NCI-H748 treated with DMSO at 0.1 percent for 48 hours (cell line): Measurements from ENCODE around the gene BAAT.
"Not testable (repeated sequence)": the region's sequence is repeated elsewhere in the genome, so short reads cannot be mapped to it uniquely, and the experiment has no call there.

Experiments
- DNase-seq: peaks from one replicate; lab custom pipeline; 2025; lab: John Stamatoyannopoulos, UW

Gene BAAT

DNA sequence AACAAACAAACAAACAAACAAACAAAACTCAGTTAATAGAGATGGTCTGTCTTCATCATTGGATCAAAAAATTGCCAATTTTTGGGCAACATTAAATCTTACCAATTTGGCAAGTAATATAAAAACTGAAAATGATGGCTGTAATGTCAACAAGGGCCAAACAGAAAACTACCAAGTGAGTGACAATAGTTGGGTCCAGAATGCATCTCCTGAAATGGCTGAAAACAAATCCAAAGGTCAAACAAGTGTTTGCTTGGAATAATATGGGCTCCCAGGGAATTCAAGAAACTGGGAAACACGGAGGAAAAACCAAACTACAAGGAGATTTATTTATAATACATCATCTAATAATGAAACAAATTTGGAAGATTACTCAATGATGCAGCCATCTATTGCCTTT lies 25.1 kb downstream of the BAAT start:
- DNase-seq = no peak

DNA sequence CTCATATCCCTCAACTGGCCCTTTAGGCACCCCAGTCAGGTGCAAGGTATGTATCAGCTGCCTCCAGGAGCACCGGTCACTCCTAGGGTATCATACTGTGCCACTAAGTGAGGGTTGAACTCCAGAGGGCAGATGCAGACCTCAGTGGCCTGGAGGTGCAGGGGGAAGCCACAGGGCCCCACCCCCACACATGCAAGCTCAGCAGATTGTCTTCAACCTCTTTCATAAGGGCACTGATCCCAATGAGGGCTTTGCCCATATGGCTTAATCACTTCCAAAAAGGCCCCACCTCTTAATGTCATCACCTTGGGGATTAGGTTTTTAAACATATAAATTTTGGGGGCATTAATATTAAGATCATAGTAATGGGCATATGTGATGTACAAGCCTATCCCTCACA lies 28.2 kb downstream of the BAAT start:
- DNase-seq = no peak

DNA sequence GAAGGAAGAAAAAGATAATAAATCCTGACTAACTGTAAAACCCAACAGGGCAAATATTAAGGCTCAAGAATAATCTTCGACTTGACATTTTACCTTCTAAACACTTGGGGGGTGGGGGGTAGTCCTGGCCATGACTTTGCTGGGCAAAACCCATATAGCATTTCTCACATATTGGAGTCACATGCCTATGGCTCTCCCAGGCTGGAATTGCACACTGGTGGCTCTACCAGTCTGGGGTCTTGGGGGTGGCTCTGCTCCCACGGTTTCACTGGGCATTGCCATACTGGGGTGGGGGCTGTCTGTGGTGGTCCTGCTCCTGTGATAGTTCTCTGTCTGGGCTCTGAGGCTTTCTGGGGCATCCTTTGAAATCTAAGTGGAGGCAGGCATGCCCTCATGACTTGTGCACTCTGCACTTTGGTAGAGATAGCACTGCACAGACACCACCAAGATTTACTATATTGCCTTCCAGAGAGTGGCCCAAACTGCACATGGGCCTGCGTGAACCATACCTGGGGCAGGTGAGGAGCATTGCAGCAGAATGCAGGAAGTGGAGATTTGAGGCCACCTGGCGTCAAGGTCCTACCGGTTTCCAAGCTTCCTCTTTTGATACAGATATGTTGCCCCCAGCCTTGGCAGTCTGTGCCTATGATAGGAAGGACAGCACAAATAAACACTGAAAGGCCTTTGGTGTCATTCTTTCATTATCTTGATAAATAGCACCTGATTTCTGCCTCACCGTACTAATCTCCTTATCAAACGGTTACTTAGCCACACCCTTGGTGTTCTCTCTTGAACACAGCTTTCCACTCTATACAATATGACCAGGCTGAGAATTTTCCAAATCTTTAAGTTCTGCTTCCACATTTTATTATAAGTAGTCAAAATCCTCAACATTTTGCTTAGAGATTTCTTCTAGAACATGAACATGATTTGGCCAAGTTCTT lies 29.8 kb downstream of the BAAT start:
- DNase-seq = no peak

DNA sequence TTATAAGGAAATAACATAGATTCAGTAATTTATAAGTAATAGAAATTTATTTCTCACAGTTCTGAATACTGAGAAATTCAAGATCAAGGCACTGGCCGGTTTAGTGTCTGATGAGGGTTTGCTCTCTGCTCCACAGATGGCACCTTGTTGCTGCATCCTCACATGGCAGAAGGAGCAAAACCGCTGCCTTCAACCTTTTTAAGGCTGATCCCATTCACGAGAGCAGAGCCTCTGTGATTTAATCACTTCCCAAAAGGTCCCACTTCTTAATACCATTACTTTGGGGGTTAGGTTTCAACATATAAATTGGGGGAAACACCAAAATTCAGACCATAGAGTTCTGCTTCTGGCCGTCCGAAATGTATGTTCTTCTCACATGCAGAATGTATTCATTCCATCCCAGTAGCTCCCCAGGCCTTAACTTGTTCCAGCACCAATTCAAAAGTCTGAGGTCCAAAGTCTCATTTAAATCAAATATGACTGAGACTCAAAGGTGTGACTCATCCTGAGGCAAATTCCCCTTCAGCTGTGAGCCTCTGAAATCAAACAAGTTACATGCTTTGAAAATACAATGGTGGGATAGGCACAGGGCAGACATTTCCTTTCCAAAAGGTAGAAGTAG lies 30.6 kb downstream of the BAAT start:
- no peak for DNase-seq

DNA sequence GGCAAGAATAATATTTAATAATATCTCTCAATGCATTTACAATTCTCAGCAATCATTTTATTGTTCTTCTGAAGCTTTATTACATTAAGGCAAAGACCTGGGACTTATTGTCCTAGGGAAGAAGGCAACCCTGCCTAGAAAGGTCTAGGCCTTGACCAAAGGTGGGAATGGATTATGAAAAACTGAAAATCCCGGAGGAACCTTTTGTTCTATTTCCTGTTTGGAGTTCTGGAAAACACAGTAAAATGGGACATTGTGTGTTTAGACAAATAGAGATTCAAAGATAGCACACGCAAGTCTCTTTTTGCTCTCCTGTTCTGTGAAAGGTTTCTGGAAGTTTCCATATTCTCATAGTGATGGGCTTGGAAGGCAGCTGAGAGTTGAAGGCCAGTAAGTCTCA lies 31.1 kb downstream of the BAAT start:
- DNase-seq = no peak

DNA sequence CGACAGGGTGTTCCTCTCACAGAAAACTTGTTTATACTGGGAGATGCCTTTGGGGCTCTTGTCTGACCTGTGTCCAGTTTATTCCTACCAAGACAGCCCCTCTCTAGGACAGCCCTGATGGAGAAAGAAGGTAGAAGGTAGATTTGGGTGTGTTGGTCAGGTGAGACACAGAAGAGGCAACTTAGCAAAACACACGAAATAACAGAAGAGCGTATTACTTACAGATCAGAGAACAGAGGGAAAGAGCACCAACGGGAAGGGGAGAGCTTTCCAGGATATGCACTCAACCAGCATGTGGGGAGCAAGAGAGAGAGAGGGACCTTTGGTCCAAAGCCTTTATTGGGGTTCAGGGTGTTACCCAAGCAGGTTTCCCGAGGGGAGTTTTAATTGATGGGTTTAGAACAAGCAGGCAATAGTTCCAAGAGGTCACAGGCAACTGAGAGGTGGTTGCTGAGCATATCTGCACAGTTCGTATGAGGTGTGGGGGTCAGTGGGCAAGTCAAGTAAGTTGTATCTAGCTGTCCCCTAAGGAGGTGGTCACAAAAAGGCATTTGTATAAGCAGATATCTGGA lies 31.8 kb downstream of the BAAT start:
- no peak for DNase-seq

DNA sequence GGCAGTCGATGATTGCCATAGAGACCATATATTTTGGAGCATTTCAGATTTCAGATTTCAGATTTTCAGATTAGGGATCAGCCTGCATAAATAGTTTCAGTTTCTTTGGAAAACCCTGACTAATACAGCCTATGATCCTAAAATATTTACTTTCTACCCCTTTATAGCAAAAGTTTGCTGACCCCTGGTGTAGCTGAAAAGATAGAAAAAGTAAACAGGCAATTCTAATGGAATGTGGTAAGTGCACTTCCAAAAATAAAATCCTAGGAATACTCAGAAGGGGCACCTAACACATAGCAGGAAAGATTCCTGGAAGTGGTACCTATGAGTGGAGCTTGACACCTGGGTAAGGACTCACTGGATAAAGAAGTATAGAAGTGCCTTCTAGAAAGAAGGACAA lies 34.5 kb downstream of the BAAT start:
- DNase-seq = no peak

DNA sequence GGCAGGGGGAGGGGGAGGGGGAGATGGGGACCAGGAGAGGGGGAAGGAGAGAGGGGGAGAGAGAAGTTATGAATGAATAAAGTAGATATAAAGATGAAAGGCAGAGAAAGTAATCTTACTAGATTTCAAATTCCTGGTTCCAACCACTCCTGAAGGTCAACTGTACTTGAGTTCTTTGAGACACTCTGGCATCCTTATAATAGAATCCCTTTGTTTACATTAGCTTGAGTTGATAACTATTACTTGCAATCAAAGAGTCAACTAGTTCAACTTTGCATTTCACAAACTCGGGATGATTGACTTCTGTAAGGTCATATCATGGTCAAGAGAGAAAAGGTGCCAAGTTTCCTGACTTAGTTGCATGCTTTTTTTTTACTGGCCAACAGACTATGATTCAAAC lies 42.2 kb downstream of the BAAT start:
- no peak for DNase-seq

DNA sequence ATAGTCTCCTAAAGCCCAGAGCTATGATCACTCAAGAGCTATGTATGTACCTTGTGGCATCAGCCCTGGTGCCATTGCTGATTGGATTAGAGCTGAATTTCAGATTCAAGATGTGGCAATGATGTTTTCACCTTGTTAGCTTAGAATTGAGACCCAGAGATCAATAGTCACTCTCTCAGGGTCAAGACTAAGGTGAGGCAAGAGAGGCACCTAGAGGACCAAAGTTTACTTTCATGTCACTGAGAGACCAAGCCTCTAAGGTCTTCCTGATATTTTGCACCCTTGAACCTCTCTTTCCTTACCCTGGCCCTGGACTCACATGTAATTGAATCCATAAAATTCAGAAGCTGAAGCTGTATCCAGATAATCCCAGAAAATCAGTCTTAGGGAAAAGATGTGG lies 42.8 kb downstream of the BAAT start:
- no peak for DNase-seq

DNA sequence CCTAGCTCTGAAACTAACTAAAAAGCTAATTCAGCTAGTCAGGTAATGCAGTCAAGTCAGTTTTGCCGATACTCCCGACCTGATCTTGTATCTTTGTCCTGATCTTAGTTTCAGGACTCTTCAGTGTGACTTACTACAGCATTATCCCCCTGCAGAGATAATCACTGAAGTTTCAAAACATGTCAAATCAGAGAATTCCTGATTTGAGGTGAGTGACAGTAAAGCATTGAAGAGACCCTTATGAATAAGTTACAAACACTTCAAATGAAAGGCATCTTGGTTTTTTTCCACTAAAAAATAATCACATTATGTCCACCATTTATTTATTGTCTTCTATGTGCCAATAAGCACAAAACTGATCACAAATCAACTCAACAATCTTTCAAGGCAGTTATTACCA lies 47.6 kb downstream of the BAAT start:
- DNase-seq = no peak

DNA sequence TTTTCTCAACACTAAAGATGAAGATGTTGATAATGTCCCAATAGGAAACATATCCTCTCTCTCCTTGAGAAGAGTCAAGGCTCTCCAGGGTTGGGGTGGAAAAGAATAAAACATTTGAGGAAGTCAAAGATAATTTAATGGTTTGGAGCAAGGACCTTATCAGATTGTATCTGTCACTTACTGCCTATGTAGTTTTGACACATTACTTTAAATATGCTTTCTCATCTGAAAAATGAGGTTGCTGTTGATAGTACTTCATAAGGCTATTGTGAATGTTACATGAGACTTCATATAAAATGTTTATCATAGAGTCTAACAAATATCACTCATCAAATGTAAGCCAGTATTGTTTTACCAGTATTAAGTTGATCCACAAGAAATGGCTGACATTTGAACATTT lies 48.7 kb downstream of the BAAT start:
- no peak for DNase-seq

DNA sequence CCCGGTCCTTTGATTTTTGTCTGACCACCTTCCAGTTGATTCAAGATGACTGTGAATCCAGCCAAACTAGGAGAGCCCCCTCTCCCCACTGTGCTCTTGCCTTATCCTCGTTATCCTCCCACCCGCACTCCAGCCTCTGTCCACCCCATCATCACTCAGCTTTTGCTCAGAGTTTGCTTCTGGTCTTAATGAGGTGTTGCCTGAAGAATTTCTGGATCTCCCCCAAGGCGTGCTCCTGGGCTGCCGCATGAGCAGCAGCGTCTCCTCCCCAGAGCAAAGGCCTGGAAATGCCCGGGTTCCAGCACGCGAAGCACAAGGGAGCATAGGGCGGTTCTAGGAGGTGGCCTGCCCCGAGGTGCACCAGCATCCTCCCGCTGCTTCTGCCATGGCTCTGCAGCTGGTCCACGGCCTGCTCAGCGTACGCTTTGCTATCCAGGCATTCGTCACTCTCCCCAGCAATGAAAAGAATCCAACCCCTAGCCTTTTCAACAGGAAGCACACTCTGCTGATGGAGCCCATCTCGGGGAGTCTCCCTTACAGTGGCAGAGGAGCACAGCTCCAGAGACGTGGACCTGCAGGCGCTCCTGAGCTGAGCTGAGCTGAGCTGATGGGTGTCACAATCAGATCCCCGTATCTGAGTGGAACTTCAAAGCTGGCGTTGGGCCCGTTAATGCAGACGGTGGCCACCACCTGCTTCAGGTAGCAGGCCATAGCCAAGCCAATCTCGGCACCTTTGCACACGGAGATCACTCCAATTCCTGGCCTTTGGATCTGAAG lies 50.7 kb downstream of the BAAT start:
- no peak for DNase-seq

DNA sequence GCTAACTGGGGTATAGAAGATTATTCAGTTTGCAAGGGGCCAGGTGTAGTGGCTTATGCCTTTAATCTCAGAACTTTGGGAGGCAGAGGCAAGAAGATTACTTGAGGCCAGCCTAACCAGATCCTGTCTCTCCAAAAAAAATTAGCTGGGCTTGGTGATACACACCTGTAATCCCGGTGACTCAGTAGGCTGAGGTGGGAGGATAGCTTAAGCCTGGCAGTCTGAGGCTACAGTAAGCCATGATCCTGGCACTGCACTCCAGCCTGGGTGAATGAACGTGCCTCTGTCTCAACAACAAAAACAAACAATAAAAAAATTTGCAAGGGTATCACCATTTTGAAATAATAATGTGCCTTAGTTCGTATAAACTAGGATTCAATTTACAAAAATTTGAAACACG lies 51.3 kb downstream of the BAAT start:
- DNase-seq = no peak

DNA sequence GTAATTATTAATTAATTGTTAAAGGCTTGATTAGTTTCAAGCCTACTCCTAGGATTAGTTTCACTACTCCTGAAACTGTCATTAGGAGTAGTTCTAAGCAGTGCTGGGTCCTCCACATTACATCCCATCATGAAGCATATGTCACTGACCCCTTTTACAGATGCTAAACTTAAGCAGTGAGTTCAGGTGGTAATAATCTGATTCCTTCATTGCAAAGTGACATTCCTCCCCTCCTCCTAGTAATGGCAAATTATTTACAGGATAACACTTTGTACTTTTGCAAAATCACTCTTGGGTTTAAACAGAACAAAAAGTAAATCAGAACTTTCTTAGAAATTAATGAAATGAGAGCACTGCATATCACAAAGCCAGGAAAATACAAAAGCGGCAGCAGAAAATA lies 52.4 kb downstream of the BAAT start:
- DNase-seq = no peak

DNA sequence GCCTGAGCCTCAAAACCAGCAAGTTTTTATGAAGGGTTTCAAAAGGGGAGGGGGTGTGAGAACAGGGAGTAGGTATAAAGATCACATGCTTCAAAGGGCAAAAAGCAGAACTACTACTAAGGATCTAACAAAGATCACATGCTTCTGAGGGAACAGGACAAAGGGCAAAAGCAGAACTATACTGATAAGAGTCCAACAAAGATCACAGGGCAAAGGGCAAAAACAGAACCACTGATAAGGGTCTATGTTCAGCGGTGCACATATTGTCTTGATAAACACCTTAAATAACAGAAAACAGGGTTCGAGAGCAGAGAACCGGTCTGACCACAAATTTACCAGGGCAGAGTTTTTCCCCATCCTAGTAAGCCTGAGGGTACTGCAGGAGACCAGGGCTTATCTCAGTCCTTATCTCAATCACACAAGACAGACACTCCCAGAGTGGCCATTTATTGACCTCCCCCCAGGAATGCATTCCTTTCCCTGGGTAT lies 57.3 kb downstream of the BAAT start:
- not testable (repeated sequence) for DNase-seq

DNA sequence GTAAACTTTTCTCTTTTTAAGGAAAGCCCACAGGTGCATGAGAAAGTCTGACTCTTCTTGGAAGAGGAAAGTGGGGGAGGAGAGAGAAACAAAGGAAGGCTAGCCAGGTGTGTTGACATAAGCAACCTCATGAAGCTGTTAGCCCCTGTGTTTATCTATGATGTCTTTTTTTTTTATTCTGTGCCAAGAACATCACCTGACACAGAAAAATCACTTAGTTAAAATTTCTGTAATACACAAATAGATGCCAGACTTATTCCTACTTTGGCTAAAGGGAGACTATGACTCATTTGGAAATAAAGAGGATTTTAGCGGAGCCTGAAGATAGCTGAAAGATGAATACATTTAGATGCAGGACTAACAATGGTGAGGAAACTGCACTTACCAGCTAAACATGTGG lies 58.3 kb downstream of the BAAT start:
- DNase-seq = peak; percentile 84

DNA sequence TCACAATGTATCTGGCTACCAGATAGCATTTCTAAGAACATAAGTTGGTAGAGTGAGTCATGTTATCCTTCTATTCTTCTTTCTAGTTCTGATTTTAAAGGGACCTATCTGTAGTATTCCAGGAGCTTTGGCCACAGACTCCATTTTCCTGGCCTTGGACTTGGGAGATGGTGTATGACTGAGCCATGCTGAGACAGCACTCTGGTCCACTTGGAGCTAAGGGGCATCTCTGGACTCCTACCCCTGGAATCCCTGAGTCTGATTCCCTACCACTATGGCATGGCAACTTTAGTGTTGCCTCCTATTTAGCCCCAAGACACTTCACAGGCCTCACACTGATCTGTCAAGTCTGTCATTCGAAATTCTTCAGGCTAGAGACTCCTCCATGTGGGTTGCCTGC lies 58.8 kb downstream of the BAAT start:
- DNase-seq = no peak

DNA sequence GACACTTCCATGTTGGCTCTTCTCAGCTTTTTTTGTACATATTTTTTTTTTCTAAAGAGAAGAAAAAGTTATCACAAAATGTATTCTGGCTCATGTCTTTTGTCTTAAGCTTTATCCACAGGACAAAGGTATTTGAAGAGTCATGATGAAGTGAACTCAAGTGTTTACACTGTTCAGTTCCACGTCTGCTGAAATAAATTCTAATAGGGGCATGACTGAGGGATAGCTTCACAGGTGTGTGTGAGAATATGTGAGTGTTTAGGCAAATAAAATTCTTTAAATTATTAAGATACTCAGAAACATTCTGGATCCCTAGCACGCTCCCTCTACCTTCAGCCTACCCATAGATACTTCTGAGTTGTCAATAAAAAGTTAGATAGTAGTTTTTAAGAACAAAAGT lies 59.8 kb downstream of the BAAT start:
- no peak for DNase-seq

DNA sequence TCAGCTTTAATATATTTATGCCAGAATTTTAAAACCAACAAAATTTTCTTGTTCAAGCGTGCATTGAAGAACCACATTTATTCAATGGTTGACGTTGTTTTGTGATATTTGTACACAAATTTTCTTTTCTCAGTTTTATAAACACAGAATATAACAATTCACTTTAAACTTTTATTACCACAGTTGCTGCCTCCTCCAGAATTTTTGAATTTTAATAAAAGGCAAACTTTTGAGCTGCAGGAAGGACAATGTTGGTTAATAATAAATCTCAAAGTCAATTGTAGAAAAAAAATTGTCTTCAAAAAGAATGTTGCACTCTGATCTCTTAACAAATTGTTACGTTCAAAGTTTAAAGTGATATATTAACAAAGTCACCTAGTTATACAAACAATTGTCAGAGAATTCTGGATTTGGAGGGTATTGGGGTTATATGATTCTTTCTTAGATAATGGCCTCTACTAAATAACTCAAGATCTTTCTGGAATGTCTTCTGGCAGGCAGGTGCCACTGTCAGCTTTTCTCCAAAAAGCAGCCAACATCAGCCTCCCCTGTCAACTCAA lies 60.5 kb downstream of the BAAT start:
- no peak for DNase-seq

DNA sequence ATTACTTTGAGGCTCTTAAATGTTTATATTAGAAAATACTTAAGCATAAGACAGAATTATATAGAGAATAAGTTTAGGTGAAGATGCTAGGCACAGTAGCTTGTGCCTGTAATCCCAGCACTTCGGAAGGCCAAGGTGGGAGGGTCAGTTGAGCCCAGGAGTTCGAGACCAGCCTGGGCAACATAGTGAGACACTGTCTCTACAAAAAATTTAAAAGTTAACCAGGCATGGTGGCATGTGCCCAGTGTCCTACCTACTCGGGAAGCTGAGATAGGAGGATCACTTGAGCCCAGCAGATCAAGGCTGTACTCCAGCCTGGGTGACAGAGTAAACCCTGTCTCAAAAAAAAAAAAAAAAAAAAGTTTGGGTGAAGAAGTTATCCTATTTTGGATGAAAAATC lies 61.7 kb downstream of the BAAT start:
- DNase-seq = no peak

DNA sequence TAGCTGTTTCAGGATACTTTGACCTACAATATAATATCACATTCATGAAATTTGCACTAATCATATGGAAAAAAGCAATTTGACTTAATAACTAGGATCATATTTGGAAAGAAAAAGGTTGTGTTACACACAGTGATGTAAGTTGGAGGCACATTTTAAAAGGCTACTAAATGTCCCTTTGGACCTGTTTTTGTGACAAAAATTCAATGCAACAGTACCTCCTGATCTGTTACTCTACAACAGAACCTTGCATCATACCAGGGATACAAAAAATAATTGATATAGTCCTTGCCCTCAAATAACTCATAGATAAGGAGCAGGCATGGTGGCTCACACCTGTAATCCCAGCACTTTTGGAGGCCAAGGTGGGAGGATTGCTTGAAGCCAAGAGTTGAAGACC lies 67.1 kb downstream of the BAAT start:
- DNase-seq = no peak

DNA sequence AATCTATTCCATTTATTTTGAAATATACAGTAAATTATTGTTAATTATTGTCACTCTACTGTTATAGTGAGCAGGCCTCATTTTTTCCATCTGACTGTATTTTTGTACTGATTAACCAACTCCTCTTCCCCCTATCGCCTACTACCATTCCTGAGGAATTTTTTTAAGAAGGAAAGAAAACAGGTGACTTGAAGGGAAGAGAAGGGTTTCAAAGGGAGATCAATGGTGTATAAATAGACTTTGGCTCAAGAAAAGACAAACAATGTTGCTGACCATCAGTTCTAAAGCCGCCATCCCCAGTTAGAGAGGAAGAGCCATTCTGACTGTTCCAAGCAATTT lies 69.7 kb downstream of the BAAT start:
- no peak for DNase-seq
